HG03025 (cell line): ENCODE data around the gene PABPN1L.
"Not testable (repeated sequence)": the region's sequence is repeated elsewhere in the genome, so short reads cannot be mapped to it uniquely, and the experiment has no call there.

Source experiments
- ATAC-seq: cut with Tn5 transposase; IDR thresholded peaks from one replicate; pipeline ENCODE4 v1.9.1; 2021; ENCODE audit warnings: mild to moderate bottlenecking, moderate library complexity; ENCODE audit not compliant: unreplicated experiment, low FRiP score

The PABPN1L gene

DNA sequence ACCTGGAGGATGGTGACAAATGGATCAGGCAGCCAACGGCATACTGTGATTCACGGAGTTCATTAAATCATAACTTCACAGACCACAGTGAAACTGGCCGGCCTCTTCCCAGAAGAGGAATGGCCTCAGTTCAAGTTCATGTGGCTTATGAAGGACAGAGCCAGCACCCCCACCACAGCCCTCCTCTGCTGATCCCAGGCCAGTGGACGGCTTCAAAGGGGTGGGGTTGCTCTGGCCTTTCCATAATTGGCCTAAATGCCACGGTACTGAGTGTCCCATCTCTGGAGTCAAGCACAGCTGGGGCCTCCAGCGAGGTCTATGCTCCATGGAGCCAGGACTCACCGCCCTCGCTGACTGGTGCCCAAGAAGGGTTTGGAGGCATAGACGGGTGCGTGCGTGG lies 31.1 kb downstream of the PABPN1L start:
- ATAC-seq, result no peak

DNA sequence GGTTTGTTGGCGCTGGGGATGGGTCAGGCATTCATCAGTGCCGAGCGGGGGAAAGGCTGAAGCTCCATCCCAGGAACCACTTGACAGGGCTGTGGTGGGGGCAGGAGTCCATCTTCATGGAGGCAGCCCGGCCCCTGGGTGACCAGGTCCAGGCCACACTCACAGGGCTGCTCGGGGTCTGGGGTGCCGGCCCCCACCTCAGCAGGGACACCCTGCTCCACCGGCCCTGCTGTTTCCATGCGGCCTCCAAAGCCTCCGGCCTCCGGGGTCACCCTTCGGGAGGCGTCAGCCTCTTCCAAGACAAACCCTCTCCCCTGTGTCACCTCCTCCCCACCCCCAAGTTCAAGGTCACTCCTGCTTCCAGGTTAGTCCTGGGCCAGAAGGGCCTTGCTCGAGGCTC lies 31.8 kb downstream of the PABPN1L start:
- no peak for ATAC-seq

DNA sequence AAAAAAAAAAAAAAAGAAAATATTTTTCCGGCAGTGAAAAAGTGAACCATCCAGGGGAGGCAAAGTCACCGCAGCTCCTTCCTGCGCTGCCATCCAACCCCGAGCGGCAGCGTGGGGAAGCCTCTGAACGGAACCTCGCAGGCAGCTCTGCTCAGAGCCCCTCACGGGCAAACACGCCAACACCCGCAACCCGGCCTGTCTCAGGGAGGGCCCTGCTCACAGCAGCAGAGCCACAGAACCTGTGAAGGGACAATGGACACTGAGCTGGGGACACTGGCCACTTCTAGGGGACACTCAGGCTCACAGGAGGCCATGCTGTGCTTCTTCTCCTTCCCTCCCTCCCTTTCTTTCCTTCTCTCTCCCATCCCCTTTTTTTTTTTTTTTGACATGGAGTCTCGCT lies 33.4 kb downstream of the PABPN1L start:
- ATAC-seq, result no peak

DNA sequence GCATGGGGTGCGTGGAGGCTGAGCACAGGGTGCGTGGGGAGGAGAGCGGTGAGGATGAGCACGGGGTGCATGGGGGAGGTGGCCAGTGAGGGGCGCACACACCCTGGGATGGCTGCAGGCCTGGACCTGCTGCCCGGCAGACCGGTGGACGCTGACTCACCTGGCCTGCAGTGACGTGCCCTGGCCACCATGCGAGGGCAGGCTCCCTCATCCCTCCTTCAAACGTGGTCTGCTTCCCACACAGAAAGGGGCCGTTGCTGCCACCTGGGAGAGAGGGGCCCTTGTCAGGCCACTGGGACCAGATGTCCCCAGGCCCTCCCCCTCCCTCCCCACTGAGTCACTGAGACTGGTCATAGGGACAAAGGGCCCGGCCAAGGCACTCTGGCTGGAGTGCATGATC lies 34.6 kb downstream of the PABPN1L start:
- ATAC-seq, result no peak

DNA sequence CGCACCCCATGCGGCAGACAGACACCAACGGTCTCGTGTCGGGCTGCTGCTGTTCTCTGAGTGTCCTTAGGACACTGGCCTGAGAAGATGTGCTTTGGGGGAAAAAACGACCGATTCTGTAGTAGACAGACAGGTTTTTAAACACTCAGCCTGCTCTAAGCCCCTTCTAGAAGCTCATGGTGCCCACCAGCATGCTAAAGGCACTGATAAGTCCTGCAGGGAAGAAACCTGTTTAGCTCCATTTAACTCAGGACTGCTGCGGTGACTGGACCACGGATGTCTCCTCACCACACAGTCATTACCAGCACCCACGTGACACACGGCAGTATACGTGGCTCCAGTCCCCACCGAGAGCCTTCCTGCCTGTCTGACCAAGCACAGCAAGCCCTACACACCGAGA lies 35.7 kb downstream of the PABPN1L start:
- ATAC-seq, result no peak

DNA sequence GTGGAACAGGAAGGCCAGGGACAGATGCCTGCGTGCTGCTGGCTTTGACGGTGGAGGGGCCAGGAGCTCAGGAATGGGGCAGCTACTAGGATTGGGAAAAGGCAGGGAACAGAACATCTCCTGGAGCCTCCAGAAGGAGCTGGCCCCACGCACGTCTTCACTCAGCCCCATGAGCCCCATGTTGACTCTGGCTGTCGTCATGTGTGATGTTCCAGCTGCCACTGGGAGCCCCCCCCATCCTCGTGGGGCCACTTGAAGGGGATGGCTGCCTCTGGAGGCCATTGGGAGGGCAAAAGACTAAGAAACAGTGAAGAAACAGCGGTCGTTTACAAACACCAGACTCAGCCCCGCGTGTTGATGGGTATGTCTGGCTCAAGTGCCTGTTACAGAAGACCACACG lies 36.2 kb downstream of the PABPN1L start:
- no peak for ATAC-seq

DNA sequence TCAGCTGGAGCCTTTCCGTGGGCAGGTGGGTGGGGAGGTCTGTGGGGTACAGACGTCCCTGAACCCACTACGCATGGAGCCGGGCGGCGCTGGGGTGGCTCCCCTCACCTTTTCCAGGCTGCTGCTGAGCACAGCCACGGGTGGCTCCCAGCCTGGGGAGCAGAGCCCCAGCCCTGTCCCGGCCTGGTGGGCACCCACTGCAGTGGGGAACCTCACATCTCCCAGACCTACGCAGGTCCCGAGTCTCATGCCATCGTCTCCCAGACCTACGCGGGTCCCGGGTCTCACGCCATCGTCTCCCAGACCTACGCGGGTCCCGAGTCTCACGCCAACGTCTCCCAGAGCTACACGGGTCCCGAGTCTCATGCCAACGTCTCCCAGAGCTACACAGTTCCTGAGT lies 37.7 kb downstream of the PABPN1L start:
- ATAC-seq, result no peak

DNA sequence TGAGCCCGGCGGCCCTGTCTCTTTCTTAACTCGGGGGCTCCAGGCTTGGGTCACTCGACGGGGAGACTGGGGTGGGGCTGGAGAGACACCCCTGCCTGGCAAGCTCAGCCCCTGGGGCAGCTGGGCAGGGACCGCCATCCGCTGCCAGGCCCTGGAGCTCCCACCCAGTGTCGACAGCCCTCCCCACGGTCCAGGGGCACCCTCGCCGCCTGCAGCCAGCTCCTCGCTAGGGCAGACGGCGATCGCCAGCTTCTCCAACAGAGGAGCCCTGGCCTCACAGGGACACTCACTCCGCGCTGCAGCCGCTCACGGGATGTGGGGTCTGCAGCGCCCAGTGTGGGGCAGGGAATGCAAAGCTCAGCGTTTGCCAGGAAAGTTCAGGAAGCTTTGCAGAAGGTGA lies 38.7 kb downstream of the PABPN1L start:
- no peak for ATAC-seq

DNA sequence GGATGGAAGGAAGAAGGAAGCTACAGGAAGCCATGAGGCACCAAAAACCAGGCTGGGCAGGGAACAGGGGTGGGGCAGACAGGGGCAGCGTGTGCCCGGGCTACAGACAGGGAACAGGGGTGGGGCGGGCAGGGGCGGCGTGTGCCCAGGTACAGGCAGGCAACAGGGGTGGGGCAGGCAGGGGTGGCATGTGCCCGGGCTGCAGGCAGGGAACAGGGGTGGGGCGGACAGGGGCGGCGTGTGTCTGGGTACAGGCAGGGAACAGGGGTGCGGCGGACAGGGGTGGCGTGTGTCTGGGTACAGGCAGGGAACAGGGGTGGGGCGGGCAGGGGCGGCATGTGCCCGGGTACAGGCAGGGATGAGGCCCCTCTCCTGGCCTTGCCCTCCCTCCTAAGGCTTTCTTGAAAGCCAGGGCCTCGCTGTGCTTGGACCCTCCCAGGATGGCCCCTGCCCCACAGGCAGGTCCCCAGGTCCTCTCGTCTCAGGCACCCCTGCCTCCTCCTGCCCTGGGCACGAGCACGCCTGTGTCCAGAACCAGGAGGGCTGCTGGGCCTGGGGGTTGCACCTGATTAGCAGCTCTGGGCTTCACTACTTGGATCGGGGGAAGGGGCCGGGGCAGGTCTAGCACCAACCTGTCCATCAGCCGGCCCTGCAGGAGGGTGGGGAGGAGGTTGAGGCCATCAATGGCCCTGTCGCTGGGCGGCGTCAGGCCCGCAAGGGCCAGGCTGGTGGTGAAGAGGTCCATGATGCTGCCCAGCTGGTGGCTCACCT lies 40.2 kb downstream of the PABPN1L start:
- no peak for ATAC-seq

DNA sequence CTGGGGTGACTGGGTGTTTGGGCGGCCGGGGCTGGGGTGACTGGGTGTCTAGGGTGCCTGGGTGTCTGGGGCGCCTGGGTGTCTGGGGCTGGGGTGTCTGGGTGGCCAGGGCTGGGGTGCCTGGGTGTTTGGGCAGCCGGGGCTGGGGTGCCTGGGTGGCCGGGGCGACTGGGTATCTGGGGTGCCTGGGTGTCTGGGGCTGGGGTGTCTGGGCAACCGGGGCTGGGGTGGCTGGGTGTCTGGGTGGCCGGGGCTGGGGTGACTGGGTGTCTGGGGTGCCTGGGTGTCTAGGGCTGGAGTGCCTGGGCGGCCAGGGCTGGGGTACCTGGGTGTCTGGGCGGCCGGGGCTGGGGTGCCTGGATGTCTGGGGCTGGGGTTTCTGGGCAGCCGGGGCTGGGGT lies 41.3 kb downstream of the PABPN1L start:
- no peak for ATAC-seq

DNA sequence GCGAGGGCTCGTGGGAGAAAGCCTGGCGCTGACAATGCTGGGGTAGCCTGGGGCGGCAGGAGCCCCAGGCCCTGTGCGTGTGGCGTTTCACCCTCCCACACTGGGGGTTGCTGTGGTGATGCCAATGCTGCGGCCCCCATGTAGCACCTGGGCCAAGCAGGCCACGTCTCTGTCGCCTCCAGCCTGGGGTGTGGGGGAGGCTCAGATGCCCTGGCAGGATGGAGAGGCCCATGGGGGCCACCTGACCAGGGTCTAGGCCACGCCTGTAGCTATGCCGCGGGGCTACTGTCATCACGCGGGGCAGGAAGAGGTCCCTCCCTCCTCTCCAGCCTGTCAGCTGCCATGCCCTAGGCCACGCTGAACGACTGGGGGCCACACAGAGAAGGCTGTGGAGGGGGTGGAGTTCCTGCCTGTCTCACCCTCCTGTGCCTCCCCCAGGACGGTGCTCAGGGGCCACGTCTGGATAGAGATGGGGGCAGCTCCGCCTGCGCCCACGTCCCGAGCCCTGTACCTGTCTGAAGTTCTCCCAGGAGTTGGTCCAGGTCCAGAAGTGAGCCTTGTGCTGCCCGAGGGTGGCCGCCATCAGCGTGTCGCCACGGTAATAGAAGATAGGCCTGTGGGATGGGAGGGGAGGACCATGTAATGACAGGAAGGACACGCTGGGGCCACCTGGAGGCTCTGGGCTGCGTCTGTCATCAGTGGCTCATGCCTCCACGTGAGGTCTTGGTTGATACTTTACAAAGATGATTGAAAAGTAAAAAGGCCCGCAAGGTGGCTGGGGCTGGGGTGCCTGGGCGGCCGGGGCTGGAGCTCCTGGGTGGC lies 42.0 kb downstream of the PABPN1L start:
- no peak for ATAC-seq

DNA sequence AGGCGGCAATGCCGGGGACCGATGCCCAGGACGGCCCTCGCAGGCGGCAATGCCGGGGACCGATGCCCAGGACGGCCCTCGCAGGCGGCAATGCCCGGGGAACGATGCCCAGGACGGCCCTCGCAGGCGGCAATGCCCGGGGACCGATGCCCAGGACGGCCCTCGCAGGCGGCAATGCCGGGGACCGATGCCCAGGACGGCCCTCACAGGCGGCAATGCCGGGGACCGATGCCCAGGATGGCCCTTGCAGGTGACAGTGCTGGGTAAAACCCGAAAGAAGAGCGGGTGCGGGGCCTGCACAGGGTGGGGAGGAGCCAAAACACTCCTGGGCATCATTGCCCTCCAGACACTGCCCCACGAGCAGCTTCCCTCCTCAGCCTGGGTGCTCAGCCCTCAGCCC lies 42.8 kb downstream of the PABPN1L start:
- ATAC-seq, result not testable (repeated sequence)

DNA sequence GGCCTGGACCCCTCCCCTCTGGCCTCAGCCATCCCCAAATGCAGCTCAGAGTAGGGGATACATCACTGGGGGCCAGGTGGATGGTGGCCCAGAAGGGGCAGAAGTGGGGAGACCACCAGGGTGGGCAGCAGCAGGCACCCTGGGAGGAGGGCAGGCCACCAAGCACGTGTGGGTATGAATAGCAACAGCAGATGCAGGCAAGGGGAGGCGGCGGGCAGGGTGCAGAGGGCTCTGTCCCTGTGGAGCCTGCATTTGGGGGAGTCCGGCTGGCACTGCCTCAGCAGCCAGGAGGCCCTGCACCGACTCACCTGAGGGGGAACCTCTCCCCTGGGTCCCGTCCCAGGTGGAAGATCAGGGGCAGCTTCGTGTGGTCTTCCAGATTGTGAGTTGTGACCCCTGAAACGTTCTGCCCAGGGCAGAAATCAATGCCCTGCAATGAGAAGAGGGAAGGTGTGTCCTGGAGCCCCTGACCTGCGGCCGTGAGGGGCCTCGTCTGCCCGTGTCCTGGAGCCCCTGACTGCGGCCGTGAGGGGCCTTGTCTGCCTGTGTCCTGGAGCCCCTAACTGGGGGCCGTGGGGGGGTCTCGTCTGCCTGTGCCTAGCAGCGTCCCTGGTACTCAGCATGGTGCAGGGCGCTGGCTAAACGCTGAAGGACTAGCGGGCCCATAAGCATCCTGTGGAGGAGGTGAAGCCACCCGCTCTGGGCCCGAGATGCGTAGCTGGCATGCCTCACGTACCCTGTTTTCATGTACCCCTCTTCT lies 44.0 kb downstream of the PABPN1L start:
- no peak for ATAC-seq

DNA sequence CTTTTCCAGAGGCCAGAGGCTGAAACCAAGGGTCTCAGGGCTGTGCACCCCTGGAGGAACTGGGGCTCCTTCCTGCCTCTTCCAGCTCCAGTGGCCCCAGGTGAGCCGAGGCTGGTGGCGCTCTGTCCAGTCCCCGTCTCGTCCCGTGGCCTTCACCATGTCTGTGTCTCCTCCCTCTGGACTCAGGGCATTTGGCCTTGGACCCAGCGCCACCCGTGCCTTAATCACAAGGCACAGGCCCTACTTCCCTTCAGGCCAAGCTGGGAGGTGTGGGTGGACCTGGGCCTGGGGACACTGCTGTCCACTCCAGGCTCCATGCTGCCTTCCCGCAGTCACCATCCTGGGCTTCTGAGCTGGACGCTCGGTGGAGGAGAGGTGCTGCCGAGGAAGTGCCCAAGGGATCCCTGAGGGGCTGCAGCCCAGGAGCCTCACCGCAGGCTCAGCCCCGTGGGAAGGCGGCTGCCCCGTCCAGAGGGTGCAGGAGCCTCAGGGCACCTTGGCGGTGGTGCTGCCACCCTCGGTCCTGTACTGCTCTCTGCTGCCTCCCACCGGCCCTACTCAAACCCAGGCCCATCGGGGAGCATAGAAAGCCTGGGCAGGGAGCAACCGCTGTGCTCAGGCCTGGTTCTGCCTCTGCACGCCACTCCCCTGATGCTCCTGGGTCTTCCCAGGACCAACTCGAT lies 45.2 kb downstream of the PABPN1L start:
- no peak for ATAC-seq

DNA sequence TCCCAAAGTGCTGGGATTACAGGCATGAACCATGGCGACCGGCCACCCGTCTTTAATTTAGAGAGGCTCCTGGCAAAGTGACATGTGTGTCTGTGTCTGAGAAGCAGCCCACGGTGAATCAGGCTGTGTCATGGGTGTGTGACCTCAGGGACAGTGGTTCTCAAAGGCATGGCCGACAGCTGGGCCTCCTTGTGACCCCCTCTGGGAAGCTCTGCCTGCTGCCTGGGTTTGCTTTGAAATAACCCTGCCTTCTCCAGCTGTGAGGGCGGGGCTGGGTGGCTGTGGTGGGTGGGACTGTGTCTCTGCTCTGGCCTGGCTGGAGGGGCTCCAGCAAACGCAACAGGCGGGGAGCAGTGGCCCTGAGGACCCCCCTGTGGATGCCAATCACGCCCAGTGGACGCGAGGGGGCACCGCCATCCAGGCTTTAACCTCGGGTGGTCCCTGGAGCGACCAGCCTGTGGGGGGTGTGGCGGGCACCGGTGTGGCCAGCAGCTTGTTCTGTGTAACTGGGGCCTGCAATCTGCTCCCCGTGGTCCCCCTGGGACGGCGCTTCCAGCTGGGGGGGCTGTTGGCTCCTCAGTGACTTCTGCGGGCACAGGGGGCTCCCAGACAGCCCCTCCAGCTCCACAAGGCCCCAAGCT lies 46.0 kb downstream of the PABPN1L start:
- ATAC-seq, result no peak

DNA sequence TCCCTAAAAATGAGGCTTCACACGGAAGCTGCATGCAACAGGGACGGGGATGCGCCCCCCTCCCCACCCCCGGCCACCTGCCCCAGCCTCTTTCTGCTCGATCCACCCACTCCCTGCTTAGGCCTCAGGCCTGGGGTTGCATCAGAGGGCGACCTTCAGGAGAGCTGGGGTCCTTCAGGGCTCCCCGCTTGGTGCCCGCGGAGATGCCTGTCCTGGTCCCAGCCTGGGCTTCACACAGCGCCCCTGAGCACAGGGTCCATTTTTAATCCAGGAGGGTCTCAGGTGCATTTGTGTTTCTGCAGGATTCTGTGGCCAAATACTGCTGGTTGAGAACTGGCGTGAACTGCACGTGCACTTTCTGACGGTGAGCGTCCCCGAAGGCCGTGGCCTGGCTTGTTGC lies 47.3 kb downstream of the PABPN1L start:
- ATAC-seq, result no peak

DNA sequence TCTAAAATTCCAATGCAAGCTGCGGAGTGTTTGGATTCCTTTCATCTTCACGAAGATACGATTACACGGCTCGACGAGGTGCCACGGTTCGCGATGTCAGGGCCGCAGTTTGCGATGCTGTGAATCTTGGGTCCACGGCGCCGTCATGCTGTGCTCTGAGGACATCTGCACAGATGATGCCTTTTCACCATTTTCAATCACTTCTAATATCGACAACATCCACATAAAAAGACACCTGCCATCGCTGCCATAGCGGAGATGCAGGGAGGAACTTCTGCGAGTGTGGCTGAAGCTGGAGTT lies 47.9 kb downstream of the PABPN1L start:
- no peak for ATAC-seq

DNA sequence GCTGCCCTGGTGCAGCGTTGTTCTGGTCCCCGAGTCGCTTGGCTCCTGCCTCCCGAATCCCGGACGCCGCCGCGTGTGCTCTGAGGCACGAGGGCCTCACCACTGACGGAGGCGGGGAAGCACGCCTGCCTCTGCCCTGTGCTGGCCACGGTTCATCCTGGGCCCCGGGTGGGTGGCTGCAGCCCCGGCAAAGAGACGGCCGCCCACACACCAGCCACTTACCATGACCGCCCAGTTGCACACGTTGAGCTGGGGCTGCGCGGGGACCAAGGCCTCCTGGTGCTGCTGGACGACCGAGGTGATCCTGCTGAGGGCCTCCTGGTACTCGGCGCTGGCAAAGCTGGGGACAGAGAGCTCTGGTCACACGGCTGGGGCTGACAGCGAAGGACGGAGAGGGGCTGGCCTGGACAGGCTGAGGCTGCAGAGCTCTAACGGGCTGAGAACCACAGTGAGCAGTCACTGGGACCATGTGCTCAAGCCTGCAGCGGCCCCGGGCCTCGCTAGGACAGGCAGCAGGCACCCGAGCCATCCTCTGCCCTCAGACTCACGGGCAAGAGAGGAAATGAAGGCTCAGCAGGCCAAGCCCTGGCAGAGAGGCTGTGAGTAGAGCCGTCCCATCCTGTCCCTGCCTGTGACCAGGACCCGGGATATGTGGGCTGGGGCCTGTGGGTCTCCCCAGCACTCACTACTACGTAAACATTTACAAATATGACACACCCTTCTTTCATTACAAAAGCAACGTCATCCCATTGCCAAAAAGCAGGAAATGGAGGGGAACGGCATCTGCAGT lies 48.5 kb downstream of the PABPN1L start:
- ATAC-seq, result no peak

DNA sequence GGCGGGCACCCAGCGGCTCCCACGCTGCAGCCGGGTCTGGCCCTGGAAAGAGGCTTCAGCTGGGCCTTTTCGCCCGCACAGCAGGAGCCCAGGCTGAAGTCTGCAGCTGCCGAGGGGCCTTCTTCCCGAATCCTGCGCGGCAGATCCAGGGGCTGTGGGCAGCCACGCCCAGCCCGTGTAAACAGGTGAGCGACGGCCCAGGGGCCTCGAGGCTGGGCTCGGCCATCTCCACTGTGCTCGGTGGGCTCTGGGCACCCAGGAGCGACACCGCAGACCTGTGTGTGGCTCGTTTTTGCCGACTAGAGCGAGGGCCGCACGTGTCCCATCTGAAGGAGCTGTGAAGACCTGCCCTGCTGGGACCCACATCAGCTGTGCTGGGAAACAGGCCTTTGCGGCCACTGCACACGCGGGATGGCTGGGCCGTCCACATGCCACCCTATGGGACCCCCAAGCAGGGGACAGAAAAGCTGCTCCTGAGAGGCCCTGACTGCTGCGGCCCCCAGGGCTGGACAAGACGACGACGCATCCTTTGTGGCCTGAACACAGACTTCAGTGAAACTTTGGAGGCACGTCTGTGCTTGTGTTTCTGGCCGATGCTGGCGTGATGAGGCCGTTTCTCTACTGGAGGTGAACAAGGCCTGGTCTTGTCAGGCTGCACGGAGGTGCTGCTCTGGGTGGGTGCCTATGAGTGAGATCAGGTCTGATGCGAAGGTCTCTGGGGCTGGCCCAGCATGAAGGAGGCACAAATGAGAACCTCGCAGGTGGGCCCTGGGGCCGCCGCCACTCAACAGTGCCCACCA lies 49.5 kb downstream of the PABPN1L start:
- ATAC-seq, result no peak
